GM10248 (cell line): ENCODE data around the gene EEF1AKMT1.

Experiments used
- CTCF ChIA-PET: fragments of 300-600 bp; sonication (Branson Sonifier 250); formaldehyde crosslinking; extraction: SDS; loops from one replicate; lab custom pipeline; 2021; ENCODE audit warnings: antibody characterized with exemption; lab: Yijun Ruan, JAX
- POLR2A ChIA-PET: fragments of 350-650 bp; sonication (Branson Sonifier 250); formaldehyde crosslinking; extraction: SDS; loops from one replicate; lab custom pipeline; 2020; ENCODE audit warnings: antibody characterized with exemption; lab: Yijun Ruan, JAX
- DNase-seq: peaks from one replicate; pipeline ENCODE4 v3.0.0; 2012; ENCODE audit errors: extremely low spot score
- CTCF ChIP-seq: IDR thresholded peaks from 2 replicates; pipeline ENCODE4 v1.5.1; 2012; ENCODE audit warnings: mild to moderate bottlenecking, low read depth; ENCODE audit errors: extremely low read depth, missing control alignments, control extremely low read depth

The EEF1AKMT1 gene

GRCh38 chr13:20713014-20713376, 60.8 kb downstream of the EEF1AKMT1 start:
- ChIA-PET CTCF (interaction anchor here (0.7 to 5.4 kb wide), 7 partner anchors 10 to 221 kb away, joined by 3 to 34 read pairs (median 4); partner anchors contain the start of gene IL17D), POLR2A (no interaction called here)
- DNase-seq = no peak
- no peak for TF ChIP-seq CTCF

GRCh38 chr13:20711301-20712044, 62.3 kb downstream of the EEF1AKMT1 start:
- CTCF ChIA-PET = interaction anchor here (0.8 to 5.4 kb wide), 14 partner anchors 9 to 768 kb away, joined by 3 to 34 read pairs (median 4); partner anchors contain the start of gene IL17D
- POLR2A ChIA-PET = no interaction called here
- DNase-seq = no peak

GRCh38 chr13:20709782-20710181, 64.0 kb downstream of the EEF1AKMT1 start:
- ChIA-PET CTCF (interaction anchor here (1.9 to 3.4 kb wide), 2 partner anchors 12 to 119 kb away, joined by 8 to 15 read pairs; no protein-coding TSS in a partner anchor), POLR2A (no interaction called here)
- TF ChIP-seq CTCF = no peak
- DNase-seq = no peak

More at GRCh38 chr13:20711301-20712044, 62.3 kb downstream of the EEF1AKMT1 start:
- TF ChIP-seq CTCF = no peak

- DNase-seq = no peak
- TF ChIP-seq CTCF = no peak
- CTCF ChIA-PET = interaction anchor here (1.9 to 3.4 kb wide), 2 partner anchors 13 to 119 kb away, joined by 8 to 15 read pairs; no protein-coding TSS in a partner anchor
- POLR2A ChIA-PET = no interaction called here
These were observed 64.4 kb downstream of the EEF1AKMT1 start for GRCh38 chr13:20709369-20709768.

- ChIA-PET CTCF (interaction anchor here (1.7 kb wide), 1 partner anchor 120 kb away, joined by 5 read pairs; no protein-coding TSS in a partner anchor), POLR2A (no interaction called here)
- no peak for DNase-seq
- no peak for TF ChIP-seq CTCF
These were observed 65.5 kb downstream of the EEF1AKMT1 start for GRCh38 chr13:20708216-20708615.

GRCh38 chr13:20706661-20707060, 67.1 kb downstream of the EEF1AKMT1 start:
- no peak for TF ChIP-seq CTCF
- CTCF ChIA-PET = interaction anchor here (1.7 kb wide), 1 partner anchor 122 kb away, joined by 5 read pairs; no protein-coding TSS in a partner anchor

More at GRCh38 chr13:20706661-20707060, 67.1 kb downstream of the EEF1AKMT1 start:
- DNase-seq = no peak
- POLR2A ChIA-PET = no interaction called here
